Pancreas (tissue), 10 donors: Measurements from ENCODE around the gene B3GNT8. TPM values are rescaled to one million over a fixed set of nuclear protein-coding genes. Genes with fewer than 3 reads are reported as not detected.
A peak's percentile ranks its signal among the peaks of the same experiment; 100 is the strongest.

Source experiments
- ATAC-seq, 4 donors: fragments of 200-7000 bp; cut with Tn5 transposase; one replicate each; pipeline versions ENCODE4 v1.8.0 to v1.9.1; 2020; ENCODE audit warnings: mild to moderate bottlenecking in 4 of 4, moderate library complexity in 4 of 4
- DNase-seq, 6 donors: peaks; one replicate each; pipeline ENCODE4 v3.0.0-alpha.2; 2020
- FAIRE-seq: peaks from 2 replicates; lab custom pipeline; 2012; peaks lifted over from hg19 to GRCh38; lab: Jason Lieb, UNC
- H3K27ac ChIP-seq, 4 donors: fragments of 200-600 bp; sonication (generic); 1 replicate in 3 of 4; 2 replicates in 1 of 4; pipeline versions ENCODE4 v1.5.0 to v1.8.0; 2020
- H3K27me3 ChIP-seq, 4 donors: fragments of 200-600 bp; one replicate each; pipeline ENCODE4 v1.8.0; 2021
- H3K36me3 ChIP-seq, 3 donors: fragments of 200-600 bp; sonication (generic) in 1 of 3; one replicate each; pipeline versions ENCODE4 v1.5.0 to v1.8.0; 2020 to 2021
- H3K4me1 ChIP-seq, 3 donors: fragments of 200-600 bp; one replicate each; pipeline ENCODE4 v1.8.0; 2021
- H3K4me3 ChIP-seq, 4 donors: fragments of 200-600 bp; sonication (generic) in 2 of 4; one replicate each; pipeline versions ENCODE4 v1.5.0 to v1.8.0; 2020 to 2021
- H3K9me3 ChIP-seq, 4 donors: fragments of 200-600 bp; one replicate each; pipeline ENCODE4 v1.8.0; 2021
- CTCF ChIP-seq, 4 donors: fragments of 200-600 bp; sonication (generic) in 3 of 4; IDR thresholded peaks; one replicate each; pipeline versions ENCODE4 v1.5.0 to v1.8.0; 2021; ENCODE audit warnings: antibody characterized with exemption in 4 of 4
- WGBS, 2 donors: extraction: QIAGEN DNeasy Blood & Tissue Kit; methylation state at CpG; one replicate each; pipeline ENCODE4 v1.1.7; 2013; 5-methylcytosine and 5-hydroxymethylcytosine counted together
- intact Hi-C, 3 donors: fragments of 100-400 bp; cut with DNase I; formaldehyde crosslinking; loops; one replicate each; pipeline versions ENCODE4 v1.11.1 to v1.14.2; 2022
- polyA plus RNA-seq, 2 donors: library from polyadenylated mRNA; stranded (reverse); fragments of 200-250 nt; gene quantifications; one replicate each; pipeline ENCODE4 v1.2.3, GENCODE V29; 2013
- total RNA-seq, 6 donors: library from RNA; stranded (reverse); fragmentation: NEBNext Ultra II Directional in 4 of 6; extraction: Animal tissue kit (Norgen Biotek cat#: 25700) in 4 of 6; gene quantifications; one replicate each; pipeline versions ENCODE4 v1.2.1 to v1.2.4, GENCODE V29; 2021 to 2023
- donor health status: healthy with polysubstance abuse.
- donor health status: DM: no; HTN: no; CAD: no; lungs with moderate emphysema.
- donor health status: DM: no; HTN: no; CAD: no.
- donor health status: control.
- donor health status: control.
- donor health status: Bipolar disorder and iron deficiency.
- donor health status: DM: yes; HTN: yes; CAD: no.
- donor health status: DM: no; HTN: no; CAD: no.
- donor health status: DM: no; HTN: no; CAD: no.
- donor health status: DM: yes; HTN: yes; CAD: no.

Gene B3GNT8
- total and polyA plus RNA-seq, 8 donors = 0.41 to 4.5 (median 1.5) TPM

- FAIRE-seq = no peak
- intact Hi-C loops = loop anchor here in 1 of 3 donors (10.0 kb wide), 1 partner anchor 68 kb away; no protein-coding TSS in a partner anchor
- peaks cover 0 to 9% (median 0%) of the 10 kb centered on the region in 4 donors for H3K27me3 ChIP-seq
- DNase-seq = no peak
- peaks cover 0 to 3% (median 0%) of the 10 kb centered on the region in 3 donors for H3K4me1 ChIP-seq
- WGBS, 2 donors = 50% methylated on average over 1 of the region's 1 CpG
- H3K27ac ChIP-seq = no peak overlapping the region
- no peaks in the 10 kb centered on the region for H3K36me3 ChIP-seq
- ATAC-seq = no peak
- H3K9me3 ChIP-seq = no peaks in the 10 kb centered on the region
- no peak for TF ChIP-seq CTCF (IDR thresholded peaks at IDR 0.05)
- H3K4me3 ChIP-seq = no peak overlapping the region
Observed at GRCh38 chr19:41457241-41457640, 30.1 kb upstream of the B3GNT8 start.

GRCh38 chr19:41456342-41456918 is 29.3 kb upstream of the B3GNT8 start:
- intact Hi-C loops = loop anchor here in 1 of 3 donors (10.0 kb wide), 1 partner anchor 68 kb away; no protein-coding TSS in a partner anchor
- 18 to 31% methylated on average over 7 of the region's 7 CpGs for WGBS, 2 donors
- Histone ChIP-seq H3K27me3 (peaks cover 0 to 9% (median 0%) of the 10 kb centered on the region in 4 donors), H3K27ac (peak overlapping the region in 2 of 4 donors; percentile 10 to 41), H3K36me3 (no peaks in the 10 kb centered on the region), H3K4me1 (peaks cover 0 to 3% (median 0%) of the 10 kb centered on the region in 3 donors), H3K9me3 (no peaks in the 10 kb centered on the region), H3K4me3 (no peak overlapping the region)
- FAIRE-seq (no peak), ATAC-seq (peak in 1 of 4 donors; percentile 61), DNase-seq (no peak)
- no peak for TF ChIP-seq CTCF (IDR thresholded peaks at IDR 0.05)

- H3K9me3 ChIP-seq = no peaks in the 10 kb centered on the region
- no peak for TF ChIP-seq CTCF (IDR thresholded peaks at IDR 0.05)
- ATAC-seq = peak in 2 of 4 donors; percentile 37 to 50
- WGBS, 2 donors = 2 to 7% methylated on average over 2 of the region's 2 CpGs
- DNase-seq = no peak
- H3K27ac ChIP-seq = peak overlapping the region in 2 of 4 donors; percentile 10 to 41
- peaks cover 0 to 9% (median 0%) of the 10 kb centered on the region in 4 donors for H3K27me3 ChIP-seq
- no peaks in the 10 kb centered on the region for H3K36me3 ChIP-seq
- peaks cover 0 to 3% (median 0%) of the 10 kb centered on the region in 3 donors for H3K4me1 ChIP-seq
- no peak for FAIRE-seq
- H3K4me3 ChIP-seq = no peak overlapping the region
- intact Hi-C loops = loop anchor here in 1 of 3 donors (10.0 kb wide), 1 partner anchor 69 kb away; no protein-coding TSS in a partner anchor
Observed at GRCh38 chr19:41455936-41456335, 28.8 kb upstream of the B3GNT8 start.

DNA sequence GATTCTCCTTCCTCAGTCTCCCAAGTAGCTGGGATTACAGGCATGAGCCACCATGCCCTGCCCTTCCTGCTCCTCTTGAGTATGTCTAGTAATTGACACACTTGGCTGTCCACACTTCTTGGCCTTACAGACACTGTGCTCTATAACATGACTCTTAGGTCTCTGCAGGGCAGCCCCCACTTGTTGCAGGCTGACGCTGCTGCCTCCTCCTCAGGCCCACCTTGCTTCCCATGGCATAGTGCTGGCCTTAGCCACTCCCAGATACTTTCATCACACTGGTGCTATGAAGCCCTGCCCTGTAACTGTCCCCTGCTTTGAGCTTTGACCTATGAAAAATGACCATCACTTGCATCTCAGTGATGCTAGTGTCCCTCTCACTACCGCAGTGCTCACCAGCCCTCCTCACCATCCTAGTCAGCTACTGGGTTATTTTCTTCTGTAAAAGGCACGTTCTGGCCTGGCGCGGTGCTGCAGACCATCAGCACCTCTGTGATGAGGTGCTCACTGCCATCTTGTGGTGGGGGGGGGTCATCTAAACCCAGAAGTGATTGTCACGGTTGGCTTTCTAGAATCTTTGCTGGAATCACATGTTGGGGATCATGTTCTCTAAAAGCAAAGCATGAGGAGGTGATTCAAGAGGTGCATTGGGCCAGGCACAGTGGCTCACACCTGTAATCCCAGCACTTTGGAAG is 25.6 kb upstream of the B3GNT8 start:
- whole genome bisulfite sequencing, 2 donors = 50 to 68% methylated on average over 6 of the region's 6 CpGs

More for the DNA sequence above, 25.6 kb upstream of the B3GNT8 start:
- no peak for TF ChIP-seq CTCF (IDR thresholded peaks at IDR 0.05)
- Histone ChIP-seq H3K9me3 (no peaks in the 10 kb centered on the region), H3K27me3 (no peaks in the 10 kb centered on the region), H3K27ac (no peak overlapping the region), H3K36me3 (no peaks in the 10 kb centered on the region), H3K4me1 (peaks cover 0 to 3% (median 0%) of the 10 kb centered on the region in 3 donors), H3K4me3 (no peak overlapping the region)
- intact Hi-C loops = loop anchor here in 1 of 3 donors (10.0 kb wide), 1 partner anchor 72 kb away; no protein-coding TSS in a partner anchor
- ATAC-seq (no peak), FAIRE-seq (no peak), DNase-seq (no peak)
